HG02623 (cell line): ENCODE measurements around the gene CCNA1.

Experiments
- ATAC-seq: cut with Tn5 transposase; IDR thresholded peaks from one replicate; pipeline ENCODE4 v1.9.1; 2021; ENCODE audit warnings: moderate library complexity; ENCODE audit not compliant: unreplicated experiment

CCNA1 gene

GRCh38 chr13:36450534-36450933 is 18.2 kb downstream of the CCNA1 start:
- ATAC-seq, result no peak

- no peak for ATAC-seq
Measured at GRCh38 chr13:36453516-36453915, 21.2 kb downstream of the CCNA1 start.

- no peak for ATAC-seq
Measured at GRCh38 chr13:36454121-36454520, 21.8 kb downstream of the CCNA1 start.

- no peak for ATAC-seq
Measured at GRCh38 chr13:36454987-36455386, 22.7 kb downstream of the CCNA1 start.

GRCh38 chr13:36456577-36456976 is 24.3 kb downstream of the CCNA1 start:
- ATAC-seq, result no peak

GRCh38 chr13:36461506-36461905 is 29.2 kb downstream of the CCNA1 start:
- ATAC-seq, result no peak

- no peak for ATAC-seq
Measured at GRCh38 chr13:36475468-36475867, 43.2 kb downstream of the CCNA1 start.

- no peak for ATAC-seq
Measured at GRCh38 chr13:36476661-36477060, 44.4 kb downstream of the CCNA1 start.

- ATAC-seq, result no peak
Measured at GRCh38 chr13:36480726-36481427, 48.6 kb downstream of the CCNA1 start.

GRCh38 chr13:36490055-36490454 is 57.8 kb downstream of the CCNA1 start:
- no peak for ATAC-seq
